Measurements from ENCODE around the gene WNT8A. TPM values are rescaled to one million over a fixed set of nuclear protein-coding genes. Genes with fewer than 3 reads are reported as not detected.

Gene WNT8A
- total RNA-seq, 1 donor from 2014 or later: not detected

DNA sequence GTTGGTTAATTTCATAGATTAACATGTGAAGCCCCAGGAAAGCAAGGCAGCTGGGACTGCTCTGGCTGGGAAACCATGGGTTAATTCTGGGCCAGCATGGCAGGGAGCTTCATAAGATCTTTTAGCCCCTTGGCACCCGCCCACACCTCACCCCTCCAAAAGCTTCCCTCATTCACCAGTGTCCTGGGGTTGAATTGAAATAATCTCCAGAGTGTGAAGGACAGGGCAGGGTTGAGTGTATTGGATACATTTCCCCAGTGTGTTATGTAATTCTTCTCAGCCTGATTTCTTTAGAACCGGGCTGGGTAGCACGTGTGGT lies 19.4 kb downstream of the WNT8A start:
- Histone ChIP-seq H3K27ac (no peak overlapping the region), H3K27me3 (ENCODE audit: low read depth) (peaks cover 6% of the 10 kb centered on the region), H3K36me3 (no peaks in the 10 kb centered on the region), H3K4me1 (no peaks in the 10 kb centered on the region), H3K9me3 (no peaks in the 10 kb centered on the region), H3K4me3 (no peak overlapping the region)
- DNase-seq: no peak
- TF ChIP-seq, protein P1, sequence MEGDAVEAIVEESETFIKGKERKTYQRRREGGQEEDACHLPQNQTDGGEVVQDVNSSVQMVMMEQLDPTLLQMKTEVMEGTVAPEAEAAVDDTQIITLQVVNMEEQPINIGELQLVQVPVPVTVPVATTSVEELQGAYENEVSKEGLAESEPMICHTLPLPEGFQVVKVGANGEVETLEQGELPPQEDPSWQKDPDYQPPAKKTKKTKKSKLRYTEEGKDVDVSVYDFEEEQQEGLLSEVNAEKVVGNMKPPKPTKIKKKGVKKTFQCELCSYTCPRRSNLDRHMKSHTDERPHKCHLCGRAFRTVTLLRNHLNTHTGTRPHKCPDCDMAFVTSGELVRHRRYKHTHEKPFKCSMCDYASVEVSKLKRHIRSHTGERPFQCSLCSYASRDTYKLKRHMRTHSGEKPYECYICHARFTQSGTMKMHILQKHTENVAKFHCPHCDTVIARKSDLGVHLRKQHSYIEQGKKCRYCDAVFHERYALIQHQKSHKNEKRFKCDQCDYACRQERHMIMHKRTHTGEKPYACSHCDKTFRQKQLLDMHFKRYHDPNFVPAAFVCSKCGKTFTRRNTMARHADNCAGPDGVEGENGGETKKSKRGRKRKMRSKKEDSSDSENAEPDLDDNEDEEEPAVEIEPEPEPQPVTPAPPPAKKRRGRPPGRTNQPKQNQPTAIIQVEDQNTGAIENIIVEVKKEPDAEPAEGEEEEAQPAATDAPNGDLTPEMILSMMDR (IDR thresholded peaks at IDR 0.05): no peak
- ATAC-seq: no peak
- intact Hi-C loops (cut with DNase I): no loop called here

DNA sequence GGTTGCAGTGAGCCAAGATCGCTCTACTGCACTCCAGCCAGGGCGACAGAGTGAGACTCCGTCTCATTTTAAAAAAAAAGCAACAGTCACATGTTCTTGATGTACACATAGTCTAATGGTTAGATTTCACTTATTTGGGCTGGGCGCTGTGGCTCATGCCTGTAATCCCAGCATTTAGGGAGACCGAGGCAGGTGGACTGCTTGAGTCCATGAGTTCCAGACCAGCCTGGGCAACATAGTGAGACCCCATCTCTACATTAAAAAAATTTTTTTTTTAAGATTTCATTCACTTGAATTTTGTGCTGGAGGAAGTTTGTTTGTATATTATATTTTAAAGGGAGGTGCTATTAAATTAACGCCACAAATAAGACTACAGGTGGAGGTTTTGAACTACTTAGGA lies 21.9 kb downstream of the WNT8A start:
- ATAC-seq: no peak
- intact Hi-C loops (cut with DNase I): no loop called here
- Histone ChIP-seq H3K9me3 (no peaks in the 10 kb centered on the region), H3K4me3 (no peak overlapping the region), H3K27ac (no peak overlapping the region), H3K27me3 (ENCODE audit: low read depth) (no peaks in the 10 kb centered on the region), H3K4me1 (no peaks in the 10 kb centered on the region), H3K36me3 (no peaks in the 10 kb centered on the region)
- TF ChIP-seq, protein P1 (IDR thresholded peaks at IDR 0.05): no peak
- no peak for DNase-seq

- no peaks in the 10 kb centered on the region for H3K9me3 ChIP-seq
- TF ChIP-seq, protein P1 (IDR thresholded peaks at IDR 0.05): no peak
- no peak overlapping the region for H3K27ac ChIP-seq
- ATAC-seq: no peak
- intact Hi-C loops (cut with DNase I): no loop called here
- no peak for DNase-seq
- no peaks in the 10 kb centered on the region for H3K36me3 ChIP-seq
- H3K27me3 ChIP-seq (ENCODE audit: low read depth): peaks cover 4% of the 10 kb centered on the region
- no peak overlapping the region for H3K4me3 ChIP-seq
- no peaks in the 10 kb centered on the region for H3K4me1 ChIP-seq
Observed at GRCh38 chr5:138107213-138107612, 23.4 kb downstream of the WNT8A start.

DNA sequence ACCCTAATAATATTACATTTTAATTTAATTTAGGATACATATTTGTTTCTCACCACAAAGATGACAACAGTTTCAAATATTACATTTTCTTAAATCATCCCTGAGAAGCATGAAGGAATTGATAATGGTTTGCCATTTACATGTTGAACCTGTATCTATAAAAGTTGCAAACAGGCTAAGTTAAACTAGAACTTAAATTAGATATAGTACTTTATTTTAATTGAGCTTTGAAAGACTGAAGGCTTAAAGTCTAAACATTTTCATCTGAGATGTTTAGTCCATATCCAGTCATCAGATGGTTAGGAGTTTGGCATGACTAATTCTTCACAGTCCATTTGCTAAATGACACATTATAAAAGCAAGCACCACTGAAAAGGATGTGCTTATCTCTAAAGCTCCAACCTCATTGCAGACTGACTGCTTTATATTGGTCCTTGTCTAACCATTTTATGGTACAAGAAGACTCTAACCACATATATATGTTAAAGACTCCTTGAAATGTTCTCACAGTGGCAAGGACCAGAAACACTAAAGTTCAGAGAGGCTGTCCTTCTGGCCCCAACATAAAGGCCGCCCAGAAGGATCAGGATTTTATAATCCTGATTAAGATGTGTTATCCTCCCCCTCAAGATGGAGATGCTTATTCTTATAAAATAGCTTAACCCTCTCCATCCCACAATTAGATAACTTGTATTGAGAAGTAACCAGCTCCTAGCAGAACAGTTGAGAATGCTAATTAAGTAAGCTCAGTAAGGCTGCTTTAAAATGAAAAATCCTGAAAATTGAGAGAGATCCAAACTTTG lies 25.8 kb downstream of the WNT8A start:
- intact Hi-C loops (cut with DNase I): no loop called here
- TF ChIP-seq, protein P1 (IDR thresholded peaks at IDR 0.05): no peak

GRCh38 chr5:138110266-138110963 lies 26.6 kb downstream of the WNT8A start:
- ATAC-seq (no peak), DNase-seq (no peak)
- Histone ChIP-seq H3K4me1 (no peaks in the 10 kb centered on the region), H3K36me3 (no peaks in the 10 kb centered on the region), H3K27ac (no peak overlapping the region), H3K27me3 (ENCODE audit: low read depth) (peaks cover 4% of the 10 kb centered on the region), H3K9me3 (no peaks in the 10 kb centered on the region), H3K4me3 (no peak overlapping the region)
- intact Hi-C loops (cut with DNase I): no loop called here
- TF ChIP-seq, protein P1 (IDR thresholded peaks at IDR 0.05): no peak

More for the DNA sequence above, 25.8 kb downstream of the WNT8A start:
- no peak overlapping the region for H3K27ac ChIP-seq
- peaks cover 4% of the 10 kb centered on the region for H3K27me3 ChIP-seq (ENCODE audit: low read depth)
- no peak for DNase-seq
- H3K4me1 ChIP-seq: no peaks in the 10 kb centered on the region
- no peaks in the 10 kb centered on the region for H3K9me3 ChIP-seq
- ATAC-seq: no peak
- H3K36me3 ChIP-seq: no peaks in the 10 kb centered on the region
- no peak overlapping the region for H3K4me3 ChIP-seq

All from lower lobe of right lung (tissue), 2 donors.